HepG2 (cell line): ENCODE measurements around the gene DOCK3. TPM values are rescaled to one million over a fixed set of nuclear protein-coding genes. Genes with fewer than 3 reads are reported as not detected.

Source experiments
- ARNT ChIP-seq: fragments of 450-650 bp; IDR thresholded peaks from 2 replicates; pipeline ENCODE4 v1.6.1; 2017
- FOXJ3 ChIP-seq: sonication (generic); formaldehyde crosslinking; IDR thresholded peaks from 2 replicates; pipeline ENCODE4 v1.4.0; 2020; ENCODE audit warnings: missing genetic modification reagents, mild to moderate bottlenecking, borderline replicate concordance
- KLF13 ChIP-seq: sonication (generic); formaldehyde crosslinking; IDR thresholded peaks from 2 replicates; pipeline ENCODE4 v1.4.0; 2020; ENCODE audit warnings: mild to moderate bottlenecking, missing genetic modification reagents
- MAFG ChIP-seq: sonication (generic); formaldehyde crosslinking; IDR thresholded peaks from 2 replicates; pipeline ENCODE4 v1.5.1; 2020; ENCODE audit warnings: mild to moderate bottlenecking, missing genetic modification reagents
- MED1 ChIP-seq: sonication (generic); formaldehyde crosslinking; IDR thresholded peaks from 2 replicates; pipeline ENCODE4 v1.4.0; 2020; ENCODE audit warnings: missing genetic modification reagents
- MIXL1 ChIP-seq: IDR thresholded peaks from 2 replicates; pipeline ENCODE4 v1.6.1; 2016
- NR3C1 ChIP-seq: sonication (generic); formaldehyde crosslinking; IDR thresholded peaks from 2 replicates; pipeline ENCODE4 v1.4.0; 2020; ENCODE audit warnings: missing genetic modification reagents
- ZFYVE20 ChIP-seq: sonication (generic); formaldehyde crosslinking; IDR thresholded peaks from 2 replicates; pipeline ENCODE4 v1.8.0; 2023; ENCODE audit warnings: low read depth, mild to moderate bottlenecking, moderate library complexity, missing genetic modification reagents, borderline replicate concordance
- ZMAT3 ChIP-seq: sonication (generic); formaldehyde crosslinking; conservative IDR thresholded peaks from 2 replicates; pipeline ENCODE4 v1.7.0; 2021; ENCODE audit warnings: missing genetic modification reagents
- ZNF34 ChIP-seq: sonication (generic); formaldehyde crosslinking; IDR thresholded peaks from 2 replicates; pipeline ENCODE4 v1.4.0; 2020; ENCODE audit warnings: mild to moderate bottlenecking, missing genetic modification reagents, borderline replicate concordance
- ZNF343 ChIP-seq: sonication (generic); formaldehyde crosslinking; IDR thresholded peaks from 2 replicates; pipeline ENCODE4 v1.4.0; 2020; ENCODE audit warnings: mild to moderate bottlenecking, missing genetic modification reagents
- ZNF451 ChIP-seq: sonication (generic); formaldehyde crosslinking; IDR thresholded peaks from 2 replicates; pipeline ENCODE4 v1.5.0; 2020; ENCODE audit warnings: mild to moderate bottlenecking, missing genetic modification reagents
- ZNF547 ChIP-seq: sonication (generic); formaldehyde crosslinking; IDR thresholded peaks from 2 replicates; pipeline ENCODE4 v1.5.1; 2020; ENCODE audit warnings: mild to moderate bottlenecking, missing genetic modification reagents
- ZNF777 ChIP-seq: sonication (generic); formaldehyde crosslinking; IDR thresholded peaks from 2 replicates; pipeline ENCODE4 v1.4.0; 2020; ENCODE audit warnings: missing genetic modification reagents
- polyA plus RNA-seq, 8 experiments: library from polyadenylated mRNA; depleted of rRNA in 3 of 8; stranded (reverse) in 7 of 8; unstranded in 1 of 8; fragments of >200 nt; fragmentation: Illumina TruSeq in 4 of 8; extraction: Trizol in 4 of 8; gene quantifications; 2 replicates each; pipeline versions ENCODE4 v1.2.1 to v1.2.3, GENCODE V29; 2011 to 2016; ENCODE audit warnings: low read depth in 4 of 8, missing spikeins in 1 of 8, mixed read lengths in 1 of 8; ENCODE audit not compliant: insufficient read depth in 1 of 8
- total RNA-seq, 5 experiments: library from RNA; depleted of rRNA; stranded (reverse); fragments of >200 nt; fragmentation: Illumina TruSeq; extraction: Trizol; gene quantifications; 2 replicates each; pipeline ENCODE4 v1.2.3, GENCODE V29; 2016; ENCODE audit warnings: low read depth in 1 of 5
- TF ChIP-seq, protein P1 (sequence below): sonication (generic); formaldehyde crosslinking; IDR thresholded peaks from 2 replicates; pipeline ENCODE4 v1.5.0; 2020; ENCODE audit warnings: mild to moderate bottlenecking, missing genetic modification reagents, borderline replicate concordance
- TF ChIP-seq, protein P2 (sequence below): sonication (generic); formaldehyde crosslinking; IDR thresholded peaks from 2 replicates; pipeline ENCODE4 v1.8.0; 2022; ENCODE audit warnings: mild to moderate bottlenecking, missing genetic modification reagents, moderate library complexity
- TF ChIP-seq, protein P3 (sequence below): sonication (generic); formaldehyde crosslinking; IDR thresholded peaks from 2 replicates; pipeline ENCODE4 v1.8.1; 2023; ENCODE audit warnings: missing genetic modification reagents, inconsistent platforms, borderline replicate concordance

Gene DOCK3
- total and polyA plus RNA-seq, 2 of the 13 experiments (the other 11 are each of a cell fraction or from before 2014, with no cell fraction given) = not detected

DNA sequence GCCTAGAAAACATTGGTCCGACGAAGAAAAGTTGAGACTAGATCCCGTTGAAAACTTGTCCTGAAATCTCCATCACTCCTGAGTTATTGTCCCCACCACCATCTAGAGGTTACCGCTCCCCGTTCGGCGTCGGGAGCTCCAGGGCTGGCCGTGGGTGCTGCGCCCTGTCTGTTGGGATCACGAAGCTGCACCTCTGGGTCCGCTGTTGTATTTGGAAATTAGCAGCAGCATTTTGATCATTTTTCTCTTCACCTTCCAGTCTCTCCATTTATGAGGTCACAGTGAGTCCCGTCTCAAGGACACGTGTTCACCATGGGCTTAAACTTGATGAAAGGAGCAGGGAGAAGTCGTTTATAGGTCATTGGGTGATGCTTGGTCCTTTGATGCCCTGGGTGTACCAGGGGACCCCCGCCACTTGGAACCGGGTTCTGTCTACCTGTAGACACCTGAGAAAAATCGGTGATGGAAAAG lies 710.9 kb downstream of the DOCK3 start (continued):
- TF ChIP-seq ZFYVE20 (CRISPR knock-in tag) (no peak), ZNF777 (0 out of 2 replicates have a peak, but pooled peaks have one; percentile 23), ZNF451 (no peak), KLF13 (CRISPR knock-in tag) (no peak), MAFG (CRISPR knock-in tag) (no peak), NR3C1 (no peak), MIXL1 (CRISPR knock-in tag) (no peak), ZNF34 (CRISPR knock-in tag) (0 out of 2 replicates have a peak, but pooled peaks have one; percentile 7), MED1 (no peak), ARNT (no peak), ZNF343 (CRISPR knock-in tag) (no peak), ZNF547 (CRISPR knock-in tag) (no peak), FOXJ3 (no peak), ZMAT3 (0 out of 2 replicates have a peak, but pooled peaks have one; percentile 30)
- TF ChIP-seq, protein P1, sequence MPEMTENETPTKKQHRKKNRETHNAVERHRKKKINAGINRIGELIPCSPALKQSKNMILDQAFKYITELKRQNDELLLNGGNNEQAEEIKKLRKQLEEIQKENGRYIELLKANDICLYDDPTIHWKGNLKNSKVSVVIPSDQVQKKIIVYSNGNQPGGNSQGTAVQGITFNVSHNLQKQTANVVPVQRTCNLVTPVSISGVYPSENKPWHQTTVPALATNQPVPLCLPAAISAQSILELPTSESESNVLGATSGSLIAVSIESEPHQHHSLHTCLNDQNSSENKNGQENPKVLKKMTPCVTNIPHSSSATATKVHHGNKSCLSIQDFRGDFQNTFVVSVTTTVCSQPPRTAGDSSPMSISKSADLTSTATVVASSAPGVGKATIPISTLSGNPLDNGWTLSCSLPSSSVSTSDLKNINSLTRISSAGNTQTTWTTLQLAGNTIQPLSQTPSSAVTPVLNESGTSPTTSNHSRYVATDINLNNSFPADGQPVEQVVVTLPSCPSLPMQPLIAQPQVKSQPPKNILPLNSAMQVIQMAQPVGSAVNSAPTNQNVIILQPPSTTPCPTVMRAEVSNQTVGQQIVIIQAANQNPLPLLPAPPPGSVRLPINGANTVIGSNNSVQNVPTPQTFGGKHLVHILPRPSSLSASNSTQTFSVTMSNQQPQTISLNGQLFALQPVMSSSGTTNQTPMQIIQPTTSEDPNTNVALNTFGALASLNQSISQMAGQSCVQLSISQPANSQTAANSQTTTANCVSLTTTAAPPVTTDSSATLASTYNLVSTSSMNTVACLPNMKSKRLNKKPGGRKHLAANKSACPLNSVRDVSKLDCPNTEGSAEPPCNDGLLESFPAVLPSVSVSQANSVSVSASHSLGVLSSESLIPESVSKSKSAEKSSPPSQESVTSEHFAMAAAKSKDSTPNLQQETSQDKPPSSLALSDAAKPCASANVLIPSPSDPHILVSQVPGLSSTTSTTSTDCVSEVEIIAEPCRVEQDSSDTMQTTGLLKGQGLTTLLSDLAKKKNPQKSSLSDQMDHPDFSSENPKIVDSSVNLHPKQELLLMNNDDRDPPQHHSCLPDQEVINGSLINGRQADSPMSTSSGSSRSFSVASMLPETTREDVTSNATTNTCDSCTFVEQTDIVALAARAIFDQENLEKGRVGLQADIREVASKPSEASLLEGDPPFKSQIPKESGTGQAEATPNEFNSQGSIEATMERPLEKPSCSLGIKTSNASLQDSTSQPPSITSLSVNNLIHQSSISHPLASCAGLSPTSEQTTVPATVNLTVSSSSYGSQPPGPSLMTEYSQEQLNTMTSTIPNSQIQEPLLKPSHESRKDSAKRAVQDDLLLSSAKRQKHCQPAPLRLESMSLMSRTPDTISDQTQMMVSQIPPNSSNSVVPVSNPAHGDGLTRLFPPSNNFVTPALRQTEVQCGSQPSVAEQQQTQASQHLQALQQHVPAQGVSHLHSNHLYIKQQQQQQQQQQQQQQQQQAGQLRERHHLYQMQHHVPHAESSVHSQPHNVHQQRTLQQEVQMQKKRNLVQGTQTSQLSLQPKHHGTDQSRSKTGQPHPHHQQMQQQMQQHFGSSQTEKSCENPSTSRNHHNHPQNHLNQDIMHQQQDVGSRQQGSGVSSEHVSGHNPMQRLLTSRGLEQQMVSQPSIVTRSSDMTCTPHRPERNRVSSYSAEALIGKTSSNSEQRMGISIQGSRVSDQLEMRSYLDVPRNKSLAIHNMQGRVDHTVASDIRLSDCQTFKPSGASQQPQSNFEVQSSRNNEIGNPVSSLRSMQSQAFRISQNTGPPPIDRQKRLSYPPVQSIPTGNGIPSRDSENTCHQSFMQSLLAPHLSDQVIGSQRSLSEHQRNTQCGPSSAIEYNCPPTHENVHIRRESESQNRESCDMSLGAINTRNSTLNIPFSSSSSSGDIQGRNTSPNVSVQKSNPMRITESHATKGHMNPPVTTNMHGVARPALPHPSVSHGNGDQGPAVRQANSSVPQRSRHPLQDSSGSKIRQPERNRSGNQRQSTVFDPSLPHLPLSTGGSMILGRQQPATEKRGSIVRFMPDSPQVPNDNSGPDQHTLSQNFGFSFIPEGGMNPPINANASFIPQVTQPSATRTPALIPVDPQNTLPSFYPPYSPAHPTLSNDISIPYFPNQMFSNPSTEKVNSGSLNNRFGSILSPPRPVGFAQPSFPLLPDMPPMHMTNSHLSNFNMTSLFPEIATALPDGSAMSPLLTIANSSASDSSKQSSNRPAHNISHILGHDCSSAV = no peak
- TF ChIP-seq, protein P2, sequence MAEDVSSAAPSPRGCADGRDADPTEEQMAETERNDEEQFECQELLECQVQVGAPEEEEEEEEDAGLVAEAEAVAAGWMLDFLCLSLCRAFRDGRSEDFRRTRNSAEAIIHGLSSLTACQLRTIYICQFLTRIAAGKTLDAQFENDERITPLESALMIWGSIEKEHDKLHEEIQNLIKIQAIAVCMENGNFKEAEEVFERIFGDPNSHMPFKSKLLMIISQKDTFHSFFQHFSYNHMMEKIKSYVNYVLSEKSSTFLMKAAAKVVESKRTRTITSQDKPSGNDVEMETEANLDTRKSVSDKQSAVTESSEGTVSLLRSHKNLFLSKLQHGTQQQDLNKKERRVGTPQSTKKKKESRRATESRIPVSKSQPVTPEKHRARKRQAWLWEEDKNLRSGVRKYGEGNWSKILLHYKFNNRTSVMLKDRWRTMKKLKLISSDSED (CRISPR knock-in tag) = no peak
- TF ChIP-seq, protein P3, sequence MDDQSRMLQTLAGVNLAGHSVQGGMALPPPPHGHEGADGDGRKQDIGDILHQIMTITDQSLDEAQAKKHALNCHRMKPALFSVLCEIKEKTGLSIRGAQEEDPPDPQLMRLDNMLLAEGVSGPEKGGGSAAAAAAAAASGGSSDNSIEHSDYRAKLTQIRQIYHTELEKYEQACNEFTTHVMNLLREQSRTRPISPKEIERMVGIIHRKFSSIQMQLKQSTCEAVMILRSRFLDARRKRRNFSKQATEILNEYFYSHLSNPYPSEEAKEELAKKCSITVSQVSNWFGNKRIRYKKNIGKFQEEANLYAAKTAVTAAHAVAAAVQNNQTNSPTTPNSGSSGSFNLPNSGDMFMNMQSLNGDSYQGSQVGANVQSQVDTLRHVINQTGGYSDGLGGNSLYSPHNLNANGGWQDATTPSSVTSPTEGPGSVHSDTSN (CRISPR knock-in tag) = no peak
